NCI-H774 (cell line): ENCODE data around the gene MRPL51.
"Not testable (repeated sequence)": the region's sequence is repeated elsewhere in the genome, so short reads cannot be mapped to it uniquely, and the experiment has no call there.

ENCODE experiments used
- DNase-seq: peaks from one replicate; lab custom pipeline; 2025; lab: John Stamatoyannopoulos, UW

The MRPL51 gene

GRCh38 chr12:6488240-6488639 lies 4.8 kb downstream of the MRPL51 start:
- DNase-seq: no peak

GRCh38 chr12:6478416-6478815 lies 14.6 kb downstream of the MRPL51 start:
- DNase-seq: no peak

- DNase-seq: not testable (repeated sequence)
Observed at GRCh38 chr12:6477601-6478377, 15.3 kb downstream of the MRPL51 start.

- DNase-seq: no peak
Observed at GRCh38 chr12:6476489-6476888, 16.6 kb downstream of the MRPL51 start.

- not testable (repeated sequence) for DNase-seq
Observed at GRCh38 chr12:6475233-6475975, 17.7 kb downstream of the MRPL51 start.

GRCh38 chr12:6472491-6472890 lies 20.6 kb downstream of the MRPL51 start:
- no peak for DNase-seq

- no peak for DNase-seq
Observed at GRCh38 chr12:6471989-6472360, 21.1 kb downstream of the MRPL51 start.

GRCh38 chr12:6470375-6471163 lies 22.5 kb downstream of the MRPL51 start, which contains the start of gene VAMP1:
VAMP1 (minus strand) TSS chr12:6470677; CDS start chr12:6470531, 146 bp downstream.
- peak; percentile 99 for DNase-seq

GRCh38 chr12:6469609-6470374 lies 23.3 kb downstream of the MRPL51 start:
- DNase-seq: no peak

GRCh38 chr12:6469092-6469491 lies 24.0 kb downstream of the MRPL51 start:
- no peak for DNase-seq

- no peak for DNase-seq
Observed at GRCh38 chr12:6468283-6468575, 24.8 kb downstream of the MRPL51 start.

- not testable (repeated sequence) for DNase-seq
Observed at GRCh38 chr12:6467571-6468282, 25.3 kb downstream of the MRPL51 start.

- not testable (repeated sequence) for DNase-seq
Observed at GRCh38 chr12:6466751-6467150, 26.3 kb downstream of the MRPL51 start.

- DNase-seq: no peak
Observed at GRCh38 chr12:6466184-6466573, 26.9 kb downstream of the MRPL51 start.

GRCh38 chr12:6465467-6466183 lies 27.4 kb downstream of the MRPL51 start:
- DNase-seq: peak; percentile 46

- no peak for DNase-seq
Observed at GRCh38 chr12:6464531-6464930, 28.5 kb downstream of the MRPL51 start.

GRCh38 chr12:6463858-6464257 lies 29.2 kb downstream of the MRPL51 start:
- DNase-seq: no peak

GRCh38 chr12:6463216-6463615 lies 29.8 kb downstream of the MRPL51 start:
- no peak for DNase-seq

- no peak for DNase-seq
Observed at GRCh38 chr12:6462234-6462995, 30.6 kb downstream of the MRPL51 start.
